ENCODE measurements around the gene GRK4. TPM values are rescaled to one million over a fixed set of nuclear protein-coding genes. Genes with fewer than 3 reads are reported as not detected.
A peak's percentile ranks its signal among the peaks of the same experiment; 100 is the strongest.
"Not testable (repeated sequence)": the region's sequence is repeated elsewhere in the genome, so short reads cannot be mapped to it uniquely, and the experiment has no call there.

Gene GRK4
- total RNA-seq, 1 donor from 2014 or later, result 1.9 TPM

DNA sequence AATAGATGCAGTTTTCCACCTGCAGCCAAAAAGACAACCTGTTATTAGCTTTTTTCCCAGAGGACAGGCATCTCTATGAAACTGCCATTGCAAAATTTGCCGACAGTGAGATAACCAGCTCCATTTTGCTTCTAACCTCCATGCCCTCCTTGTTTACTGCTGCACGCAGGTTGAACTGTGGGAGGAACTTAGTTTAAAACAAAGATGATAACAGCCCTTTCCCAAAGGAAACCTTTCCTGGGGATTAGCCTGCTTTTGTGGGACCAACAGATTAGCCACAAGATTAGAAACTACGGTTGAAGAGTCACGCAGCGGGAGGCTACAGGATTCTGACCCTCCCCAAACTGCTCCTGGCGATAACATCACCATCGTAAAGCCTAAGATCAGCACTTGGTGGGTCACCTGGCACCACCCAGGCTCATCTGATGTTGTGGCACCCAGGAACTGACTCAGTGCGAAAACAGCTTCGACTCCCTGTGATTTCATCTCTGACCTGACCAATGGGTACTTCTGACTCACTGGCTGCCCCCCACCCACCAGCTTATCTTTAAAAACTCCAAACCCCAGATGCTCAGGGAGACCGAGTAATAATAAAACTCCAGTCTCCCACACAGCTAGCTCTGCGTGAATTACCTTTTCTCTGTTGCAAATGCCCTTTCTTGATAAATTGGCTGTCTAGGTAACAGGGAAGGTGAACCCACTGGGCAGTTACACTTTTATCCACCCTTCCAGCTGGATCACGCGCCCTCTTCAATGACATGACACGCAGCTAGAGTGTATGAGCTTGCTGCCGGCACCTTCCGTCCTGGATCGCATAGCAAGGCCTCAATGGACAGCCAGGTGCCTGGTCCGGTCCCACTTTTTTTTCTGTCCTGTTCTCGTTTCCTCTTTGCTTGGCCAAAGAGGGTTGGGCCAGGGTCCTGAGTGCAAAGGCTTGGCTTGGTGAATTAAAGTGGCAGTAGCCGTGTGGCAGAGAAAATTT lies 27.3 kb upstream of the GRK4 start:
- Histone ChIP-seq H3K4me3 (peak overlapping the region; percentile 59 to 76), H3K27me3 (no peaks in the 10 kb centered on the region), H3K27ac (peak overlapping the region in 1 of 2 donors; percentile 79), H3K4me1 (peaks cover 0 to 21% of the 10 kb centered on the region in 2 donors), H3K9me3 (no peaks in the 10 kb centered on the region), H3K36me3 (peaks cover 33 to 50% of the 10 kb centered on the region in 2 donors)
- intact Hi-C loops (cut with DNase I), result loop anchor here (2.0 to 10.0 kb wide), 2 partner anchors 139 to 471 kb away; partner anchors contain the start of genes HTT, HTT-AS and RNF4
- TF ChIP-seq, protein P1, sequence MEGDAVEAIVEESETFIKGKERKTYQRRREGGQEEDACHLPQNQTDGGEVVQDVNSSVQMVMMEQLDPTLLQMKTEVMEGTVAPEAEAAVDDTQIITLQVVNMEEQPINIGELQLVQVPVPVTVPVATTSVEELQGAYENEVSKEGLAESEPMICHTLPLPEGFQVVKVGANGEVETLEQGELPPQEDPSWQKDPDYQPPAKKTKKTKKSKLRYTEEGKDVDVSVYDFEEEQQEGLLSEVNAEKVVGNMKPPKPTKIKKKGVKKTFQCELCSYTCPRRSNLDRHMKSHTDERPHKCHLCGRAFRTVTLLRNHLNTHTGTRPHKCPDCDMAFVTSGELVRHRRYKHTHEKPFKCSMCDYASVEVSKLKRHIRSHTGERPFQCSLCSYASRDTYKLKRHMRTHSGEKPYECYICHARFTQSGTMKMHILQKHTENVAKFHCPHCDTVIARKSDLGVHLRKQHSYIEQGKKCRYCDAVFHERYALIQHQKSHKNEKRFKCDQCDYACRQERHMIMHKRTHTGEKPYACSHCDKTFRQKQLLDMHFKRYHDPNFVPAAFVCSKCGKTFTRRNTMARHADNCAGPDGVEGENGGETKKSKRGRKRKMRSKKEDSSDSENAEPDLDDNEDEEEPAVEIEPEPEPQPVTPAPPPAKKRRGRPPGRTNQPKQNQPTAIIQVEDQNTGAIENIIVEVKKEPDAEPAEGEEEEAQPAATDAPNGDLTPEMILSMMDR (IDR thresholded peaks at IDR 0.05), result no peak
- DNase-seq (ENCODE audit: low spot score in 2 of 2), result peak in 1 of 2 donors; percentile 63

- peak in 1 of 2 donors; percentile 60 for DNase-seq (ENCODE audit: low spot score in 2 of 2)
- TF ChIP-seq, protein P1 (IDR thresholded peaks at IDR 0.05), result no peak
- intact Hi-C loops (cut with DNase I), result loop anchor here (10.0 kb wide), 1 partner anchor 472 kb away; the partner anchor contains the start of gene RNF4
- Histone ChIP-seq H3K4me1 (peaks cover 0 to 21% of the 10 kb centered on the region in 2 donors), H3K4me3 (no peak overlapping the region), H3K36me3 (peaks cover 36 to 50% of the 10 kb centered on the region in 2 donors), H3K9me3 (no peaks in the 10 kb centered on the region), H3K27me3 (no peaks in the 10 kb centered on the region), H3K27ac (no peak overlapping the region)
Measured at GRCh38 chr4:2936773-2937145, 26.6 kb upstream of the GRK4 start.

GRCh38 chr4:2937146-2937857 lies 26.1 kb upstream of the GRK4 start:
- Histone ChIP-seq H3K27me3 (no peaks in the 10 kb centered on the region), H3K4me3 (no peak overlapping the region), H3K36me3 (peaks cover 42 to 51% of the 10 kb centered on the region in 2 donors), H3K27ac (no peak overlapping the region), H3K4me1 (peaks cover 0 to 21% of the 10 kb centered on the region in 2 donors), H3K9me3 (no peaks in the 10 kb centered on the region)
- DNase-seq (ENCODE audit: low spot score in 2 of 2), result peak in 1 of 2 donors; percentile 60
- intact Hi-C loops (cut with DNase I), result loop anchor here (10.0 kb wide), 1 partner anchor 473 kb away; the partner anchor contains the start of gene RNF4
- TF ChIP-seq, protein P1 (IDR thresholded peaks at IDR 0.05), result no peak

GRCh38 chr4:2937986-2938385 lies 25.4 kb upstream of the GRK4 start:
- DNase-seq (ENCODE audit: low spot score in 2 of 2), result peak in 1 of 2 donors; percentile 45
- intact Hi-C loops (cut with DNase I), result loop anchor here (10.0 kb wide), 1 partner anchor 473 kb away; the partner anchor contains the start of gene RNF4
- Histone ChIP-seq H3K27ac (no peak overlapping the region), H3K27me3 (no peaks in the 10 kb centered on the region), H3K4me3 (no peak overlapping the region), H3K4me1 (peaks cover 0 to 21% of the 10 kb centered on the region in 2 donors), H3K36me3 (peaks cover 47 to 58% of the 10 kb centered on the region in 2 donors), H3K9me3 (no peaks in the 10 kb centered on the region)
- TF ChIP-seq, protein P1 (IDR thresholded peaks at IDR 0.05), result no peak

- H3K4me3 ChIP-seq, H3K27me3 ChIP-seq, H3K27ac ChIP-seq, H3K9me3 ChIP-seq: not testable (repeated sequence)
- intact Hi-C loops (cut with DNase I), result loop anchor here (10.0 kb wide), 1 partner anchor 474 kb away; the partner anchor contains the start of gene RNF4
- H3K36me3 ChIP-seq, result peaks cover 51 to 62% of the 10 kb centered on the region in 2 donors
- peaks cover 0 to 18% of the 10 kb centered on the region in 2 donors for H3K4me1 ChIP-seq
- DNase-seq (ENCODE audit: low spot score in 2 of 2), result peak in 1 of 2 donors; percentile 28
Measured at GRCh38 chr4:2938411-2938810, 25.0 kb upstream of the GRK4 start.
